GM18519 (cell line): ENCODE measurements around the gene ZNF407.
"Not testable (repeated sequence)": the region's sequence is repeated elsewhere in the genome, so short reads cannot be mapped to it uniquely, and the experiment has no call there.

Experiments used
- ATAC-seq: cut with Tn5 transposase; IDR thresholded peaks from one replicate; pipeline ENCODE4 v1.9.1; 2021; ENCODE audit warnings: mild to moderate bottlenecking, moderate library complexity; ENCODE audit not compliant: unreplicated experiment, low FRiP score

Gene ZNF407

GRCh38 chr18:75075429-75075841 is 477.8 kb downstream of the ZNF407 start:
- ATAC-seq, result no peak

GRCh38 chr18:75076286-75076685 is 478.6 kb downstream of the ZNF407 start:
- no peak for ATAC-seq

- ATAC-seq, result no peak
These were observed 483.8 kb downstream of the ZNF407 start for GRCh38 chr18:75081486-75081885.

- no peak for ATAC-seq
These were observed 485.5 kb downstream of the ZNF407 start for GRCh38 chr18:75083131-75083530.

- no peak for ATAC-seq
These were observed 486.1 kb downstream of the ZNF407 start for GRCh38 chr18:75083761-75084160.

GRCh38 chr18:75085676-75086075 is 488.0 kb downstream of the ZNF407 start:
- ATAC-seq, result not testable (repeated sequence)

- no peak for ATAC-seq
These were observed 488.9 kb downstream of the ZNF407 start for GRCh38 chr18:75086494-75087034.

- no peak for ATAC-seq
These were observed 489.7 kb downstream of the ZNF407 start for GRCh38 chr18:75087119-75088020.

- ATAC-seq, result no peak
These were observed 490.4 kb downstream of the ZNF407 start for GRCh38 chr18:75088021-75088506.

GRCh38 chr18:75088622-75089211 is 491.0 kb downstream of the ZNF407 start:
- ATAC-seq, result no peak

- ATAC-seq, result no peak
These were observed 492.2 kb downstream of the ZNF407 start for GRCh38 chr18:75089748-75090327.

GRCh38 chr18:75090336-75090735 is 492.7 kb downstream of the ZNF407 start:
- ATAC-seq, result no peak

GRCh38 chr18:75097491-75098225 is 500.0 kb downstream of the ZNF407 start:
- ATAC-seq, result no peak

GRCh38 chr18:75100832-75101630 is 503.4 kb downstream of the ZNF407 start:
- ATAC-seq, result no peak

GRCh38 chr18:75101916-75102315 is 504.2 kb downstream of the ZNF407 start:
- ATAC-seq, result no peak

- ATAC-seq, result not testable (repeated sequence)
These were observed 506.4 kb downstream of the ZNF407 start for GRCh38 chr18:75104029-75104428.

- no peak for ATAC-seq
These were observed 506.8 kb downstream of the ZNF407 start for GRCh38 chr18:75104483-75104882.

GRCh38 chr18:75105551-75106254 is 508.0 kb downstream of the ZNF407 start:
- ATAC-seq, result no peak

- no peak for ATAC-seq
These were observed 509.1 kb downstream of the ZNF407 start for GRCh38 chr18:75106746-75107145.
